ENCODE measurements around the gene TTC29. TPM values are rescaled to one million over a fixed set of nuclear protein-coding genes. Genes with fewer than 3 reads are reported as not detected.

The TTC29 gene
- total and polyA plus RNA-seq, 9 of the 15 experiments (the other 6 are each of a cell fraction or from before 2014, with no cell fraction given), result 0.04 TPM; not detected in 8

- no peak for TF ChIP-seq BRF1 (IDR thresholded peaks at IDR 0.05; ENCODE audit: borderline replicate concordance, extremely low read depth, insufficient read length)
These were observed 154.2 kb downstream of the TTC29 start (continued) for GRCh38 chr4:146791439-146791838.

- Histone ChIP-seq H3K4me2 (ENCODE audit: insufficient read depth, low read length) (no peak overlapping the region), H3K4me1 (replicated peaks in 1 of 2; ENCODE audit: control insufficient read depth in 2 of 2, insufficient read depth in 2 of 2, low read length in 2 of 2) (no peaks in the 10 kb centered on the region), H3K27me3 (ENCODE audit: control insufficient read depth in 2 of 2, insufficient read depth in 2 of 2, low read length in 2 of 2) (no peaks in the 10 kb centered on the region), H4K20me1 (replicated peaks; ENCODE audit: control insufficient read depth, insufficient read depth, low read length) (no peaks in the 10 kb centered on the region), H2AFZ (ENCODE audit: low read depth, low read length) (no peak overlapping the region), H3K4me3 (no peak overlapping the region), H3K9me3 (replicated peaks; ENCODE audit: control insufficient read depth, insufficient read depth, low read depth, low read length) (no peaks in the 10 kb centered on the region), H3K79me2 (ENCODE audit: control insufficient read depth, insufficient read depth, low read length) (no peaks in the 10 kb centered on the region), H3K9me1 (ENCODE audit: control insufficient read depth, insufficient read depth, low read length) (no peaks in the 10 kb centered on the region), H3K36me3 (ENCODE audit: control insufficient read depth, insufficient read depth, low read length) (no peaks in the 10 kb centered on the region), H3K9ac (ENCODE audit: insufficient read depth in 1 of 2, low read depth in 2 of 2, low read length in 2 of 2) (no peak overlapping the region), H3K27ac (ENCODE audit: extremely low read depth, low read depth, low read length) (no peak overlapping the region)
- FAIRE-seq (no peak), ATAC-seq (no peak), DNase-seq (ENCODE audit: extremely low read depth in 1 of 4, low spot score in 3 of 4) (no peak)
- intact Hi-C loops (cut with micrococcal nuclease) (no loop called here), in situ Hi-C loops (cut with MboI) (no loop called here)
- CTCF ChIA-PET (ENCODE audit: low intra/inter-chr PET ratio), result no interaction called here
- no TSS peak for BruUV-seq (replicated peaks)
- POLR2A ChIA-PET, result interaction anchor here (0.6 kb wide), 1 partner anchor 87 kb away, joined by 3 read pairs; no protein-coding TSS in a partner anchor
- TF ChIP-seq HNRNPLL (IDR thresholded peaks at IDR 0.05; ENCODE audit: low read depth, low read length, poor library complexity, severe bottlenecking), result no peak
- TF ChIP-seq, protein P1, sequence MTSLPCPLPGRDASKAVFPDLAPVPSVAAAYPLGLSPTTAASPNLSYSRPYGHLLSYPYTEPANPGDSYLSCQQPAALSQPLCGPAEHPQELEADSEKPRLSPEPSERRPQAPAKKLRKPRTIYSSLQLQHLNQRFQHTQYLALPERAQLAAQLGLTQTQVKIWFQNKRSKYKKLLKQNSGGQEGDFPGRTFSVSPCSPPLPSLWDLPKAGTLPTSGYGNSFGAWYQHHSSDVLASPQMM (CRISPR knock-in tag; IDR thresholded peaks at IDR 0.05), result no peak
- TF ChIP-seq LARP7 (IDR thresholded peaks at IDR 0.05), result no peak
- TF ChIP-seq ZNF124 (CRISPR knock-in tag; IDR thresholded peaks at IDR 0.05), result no peak
- TF ChIP-seq MCM7 (IDR thresholded peaks at IDR 0.05), result no peak
- TF ChIP-seq SIX5 (IDR thresholded peaks at IDR 0.05; ENCODE audit: borderline replicate concordance in 1 of 2, insufficient read depth in 1 of 2, low read depth in 1 of 2, low read length in 2 of 2), result no peak
- no peak for TF ChIP-seq ZNF133 (CRISPR knock-in tag; IDR thresholded peaks at IDR 0.05)
- TF ChIP-seq SAP30 (IDR thresholded peaks at IDR 0.05; ENCODE audit: borderline replicate concordance, insufficient read depth, low read depth, low read length, poor library complexity, severe bottlenecking), result no peak
- TF ChIP-seq NFYB (IDR thresholded peaks at IDR 0.05; ENCODE audit: extremely low read depth, insufficient read length), result no peak
- TF ChIP-seq JUN (IDR thresholded peaks at IDR 0.05; ENCODE audit: borderline replicate concordance, low read depth, low read length), result no peak
- no peak for TF ChIP-seq JUN (CRISPR knock-in tag; IDR thresholded peaks at IDR 0.05; ENCODE audit: borderline replicate concordance)
- no peak for TF ChIP-seq MECOM (CRISPR knock-in tag; IDR thresholded peaks at IDR 0.05)
- TF ChIP-seq PPARD (CRISPR knock-in tag; IDR thresholded peaks at IDR 0.05), result no peak
- no peak for TF ChIP-seq NR2F6 (CRISPR knock-in tag; IDR thresholded peaks at IDR 0.05)
These were observed 155.1 kb downstream of the TTC29 start for GRCh38 chr4:146790515-146790914.
